ENCODE measurements around the gene PRM1.
"Not testable (repeated sequence)": the region's sequence is repeated elsewhere in the genome, so short reads cannot be mapped to it uniquely, and the experiment has no call there.

Gene PRM1

GRCh38 chr16:11298143-11298900 lies 17.2 kb upstream of the PRM1 start:
- DNase-seq (ENCODE audit: low read depth in 2 of 2), result no peak

DNA sequence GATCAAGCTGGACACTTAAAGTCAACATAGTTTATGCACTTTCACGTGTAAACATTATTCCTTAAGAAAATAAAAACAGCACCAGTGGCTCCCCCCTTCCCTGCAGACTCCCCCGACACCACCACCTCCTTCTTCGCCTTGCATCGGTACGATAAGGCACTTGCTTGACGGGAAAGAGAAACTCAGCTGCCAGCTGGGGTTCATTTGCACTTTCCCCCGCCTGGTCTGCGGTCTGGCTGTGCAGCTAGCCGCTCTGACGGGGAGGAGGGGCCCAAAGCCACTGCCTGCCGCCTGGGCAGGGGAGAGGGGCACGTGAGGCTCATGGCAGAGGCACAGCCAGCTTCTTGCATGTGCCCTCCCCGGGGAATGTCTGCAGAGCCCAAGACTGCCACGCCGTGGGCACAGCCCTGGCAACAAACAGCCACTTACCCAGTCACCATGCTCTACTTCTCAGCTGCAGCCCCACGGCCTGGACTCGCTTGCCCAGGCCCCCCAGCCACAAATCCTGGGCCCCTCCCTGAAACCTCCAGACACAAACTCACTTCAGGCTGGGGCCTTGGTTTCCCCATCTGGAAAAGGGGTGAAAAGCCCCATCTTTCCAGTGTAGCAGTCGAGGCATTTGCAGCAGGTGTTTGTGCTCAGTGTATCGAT lies 16.5 kb upstream of the PRM1 start:
- DNase-seq (ENCODE audit: low read depth in 2 of 2), result peak; percentile 32 to 47

DNA sequence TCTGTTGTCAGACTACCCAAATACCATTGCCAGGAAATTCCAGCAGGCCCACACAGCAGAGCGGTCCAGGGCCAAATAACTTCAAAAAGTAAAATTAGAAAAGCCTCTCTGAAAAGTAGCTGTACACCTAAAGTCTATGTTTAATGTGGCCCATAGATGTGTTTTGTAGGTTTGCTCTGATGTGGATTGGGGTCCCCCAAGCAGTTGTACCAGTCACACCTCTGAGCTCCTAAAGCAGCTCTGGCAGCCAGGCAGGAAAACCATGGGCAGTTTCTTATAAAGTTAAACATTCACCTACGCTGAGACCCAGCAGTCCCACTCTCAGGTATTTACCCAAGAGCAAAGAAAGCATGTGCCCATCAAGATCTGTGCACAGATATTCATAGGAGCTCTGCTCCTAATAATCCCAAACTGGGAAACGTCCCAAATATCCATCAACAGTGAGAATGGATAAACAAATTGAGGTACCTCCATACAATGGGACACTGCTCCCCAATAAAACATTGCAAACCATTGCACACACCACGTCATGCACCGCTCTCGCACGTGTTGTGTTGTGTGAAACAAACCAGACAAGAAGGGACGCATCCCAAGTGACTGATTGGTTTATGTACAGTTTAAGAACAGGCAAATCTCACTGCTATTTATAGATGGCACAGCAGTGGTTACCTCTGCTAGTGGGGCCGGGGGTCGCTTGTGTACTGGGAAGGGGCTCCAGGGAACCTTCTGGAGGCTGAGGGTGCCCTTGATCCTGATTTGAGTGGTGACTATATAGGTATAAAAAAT lies 15.8 kb upstream of the PRM1 start:
- DNase-seq (ENCODE audit: low read depth in 2 of 2), result no peak

- DNase-seq (ENCODE audit: low read depth in 2 of 2), result no peak
Observed at GRCh38 chr16:11296351-11296705, 15.2 kb upstream of the PRM1 start.

- no peak for DNase-seq (ENCODE audit: low read depth in 2 of 2)
Observed at GRCh38 chr16:11295672-11296071, 14.5 kb upstream of the PRM1 start.

- no peak for DNase-seq (ENCODE audit: low read depth in 2 of 2)
Observed at GRCh38 chr16:11292076-11292748, 11.1 kb upstream of the PRM1 start.

DNA sequence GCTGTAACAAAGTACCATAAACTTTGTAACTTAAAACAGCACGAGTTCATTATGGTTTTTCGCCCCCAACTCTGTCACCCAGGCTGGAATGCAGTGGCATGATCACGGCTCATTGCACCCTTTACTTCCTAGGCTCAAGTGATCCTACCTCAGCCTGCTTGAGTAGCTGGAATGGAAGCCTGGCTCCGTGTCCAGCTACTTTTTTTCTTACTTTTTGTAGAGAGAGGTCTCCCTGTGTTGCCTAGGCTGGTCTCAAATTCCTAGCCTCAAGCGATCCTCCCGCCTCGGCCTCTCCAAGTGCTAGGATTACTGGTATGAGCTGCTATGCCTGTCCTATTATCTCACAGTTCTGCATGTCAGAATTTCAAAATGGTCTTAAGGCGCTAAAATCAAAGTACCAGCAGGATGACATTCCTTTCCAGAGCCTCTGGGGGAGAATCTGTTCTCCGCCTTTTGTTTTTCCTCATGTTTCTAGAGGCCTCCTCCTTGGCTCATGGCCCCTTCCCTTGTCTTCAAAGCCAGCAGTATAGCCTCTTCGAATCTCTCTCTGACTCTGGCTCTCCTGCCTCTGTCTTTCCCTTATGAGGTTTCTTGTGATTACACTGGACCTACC lies 10.1 kb upstream of the PRM1 start:
- DNase-seq (ENCODE audit: low read depth in 2 of 2), result no peak

GRCh38 chr16:11290102-11290893 lies 9.2 kb upstream of the PRM1 start:
- DNase-seq (ENCODE audit: low read depth in 2 of 2), result no peak

DNA sequence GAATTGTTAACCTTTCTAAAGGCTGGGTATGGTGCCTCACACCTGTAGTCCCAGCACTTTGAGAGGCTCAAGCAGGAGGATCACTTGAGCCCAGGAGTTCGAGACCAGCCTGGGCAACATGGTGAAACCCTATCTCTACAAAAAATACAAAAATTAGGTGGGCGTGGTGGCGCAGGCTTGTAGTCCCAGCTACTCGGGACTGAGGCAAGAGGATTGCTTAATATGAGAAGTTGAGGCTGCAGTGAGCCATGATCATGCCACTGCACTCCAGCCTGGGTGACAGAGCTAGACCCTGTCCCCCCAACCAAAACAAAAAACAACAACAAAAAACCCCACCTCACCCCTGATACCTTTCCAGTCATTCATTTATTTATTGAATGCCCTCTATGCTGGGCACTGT lies 8.6 kb upstream of the PRM1 start:
- DNase-seq (ENCODE audit: low read depth in 2 of 2), result not testable (repeated sequence)

GRCh38 chr16:11289202-11289601 lies 8.1 kb upstream of the PRM1 start:
- DNase-seq (ENCODE audit: low read depth in 2 of 2), result no peak

DNA sequence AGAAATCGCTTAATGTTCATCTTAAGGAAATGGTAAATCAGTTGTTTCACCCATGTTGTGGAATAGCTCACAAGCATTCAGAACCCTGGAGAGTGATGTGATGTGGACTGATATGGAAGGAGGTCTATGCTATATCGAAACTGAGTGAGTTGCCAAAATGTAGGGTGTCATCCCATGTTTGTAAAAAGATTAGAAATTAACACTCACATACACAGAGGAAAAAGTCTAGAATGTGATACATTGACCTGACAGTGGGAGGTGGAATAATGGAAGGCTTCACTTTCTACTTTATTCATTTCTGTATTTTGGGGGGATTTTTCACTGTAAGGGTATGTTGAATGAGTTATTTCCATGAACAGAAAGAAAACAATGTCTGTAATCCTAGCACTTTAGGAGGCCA lies 4.7 kb upstream of the PRM1 start:
- no peak for DNase-seq (ENCODE audit: low read depth in 2 of 2)

- no peak for DNase-seq (ENCODE audit: low read depth in 2 of 2)
Observed at GRCh38 chr16:11283820-11284248, 2.7 kb upstream of the PRM1 start.

GRCh38 chr16:11278681-11279628 lies 2.2 kb downstream of the PRM1 start:
- no peak for DNase-seq (ENCODE audit: low read depth in 2 of 2)

DNA sequence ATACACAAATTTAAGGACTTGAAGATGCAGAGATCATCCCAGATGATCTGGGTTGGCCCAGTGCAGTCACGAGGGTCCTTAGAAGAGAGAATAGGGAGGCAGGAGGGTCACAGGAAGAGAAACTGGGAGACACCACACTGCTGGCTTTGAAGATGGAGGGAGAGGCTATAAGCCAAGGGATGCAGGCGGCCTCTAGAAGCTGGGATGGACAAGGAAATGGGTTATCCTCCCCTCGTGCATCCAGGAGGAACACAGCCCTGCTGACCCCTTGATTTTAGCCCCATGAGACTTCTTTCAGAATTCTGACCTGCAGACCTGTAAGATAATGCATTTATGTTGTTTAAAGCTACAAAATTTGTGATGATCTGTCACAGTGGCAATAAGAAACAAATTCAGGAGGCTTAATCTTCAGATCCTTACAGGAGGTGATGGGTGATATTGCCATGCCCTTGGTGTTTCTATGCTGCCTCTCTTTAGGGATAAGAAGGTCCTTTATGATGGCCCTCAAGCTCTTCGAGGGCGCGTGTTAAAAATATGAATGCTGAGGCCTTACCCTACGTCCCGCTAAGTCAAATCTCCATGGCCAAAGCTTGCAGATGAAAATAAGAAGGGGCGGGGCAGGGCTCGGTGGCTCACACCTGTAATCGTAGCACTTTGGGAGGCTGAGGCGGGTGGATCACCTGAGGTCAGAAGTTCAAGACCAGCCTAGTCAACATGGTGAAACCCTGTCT lies 3.4 kb downstream of the PRM1 start:
- no peak for DNase-seq (ENCODE audit: low read depth in 2 of 2)

- DNase-seq (ENCODE audit: low read depth in 2 of 2), result no peak
Observed at GRCh38 chr16:11276896-11277593, 4.1 kb downstream of the PRM1 start.

DNA sequence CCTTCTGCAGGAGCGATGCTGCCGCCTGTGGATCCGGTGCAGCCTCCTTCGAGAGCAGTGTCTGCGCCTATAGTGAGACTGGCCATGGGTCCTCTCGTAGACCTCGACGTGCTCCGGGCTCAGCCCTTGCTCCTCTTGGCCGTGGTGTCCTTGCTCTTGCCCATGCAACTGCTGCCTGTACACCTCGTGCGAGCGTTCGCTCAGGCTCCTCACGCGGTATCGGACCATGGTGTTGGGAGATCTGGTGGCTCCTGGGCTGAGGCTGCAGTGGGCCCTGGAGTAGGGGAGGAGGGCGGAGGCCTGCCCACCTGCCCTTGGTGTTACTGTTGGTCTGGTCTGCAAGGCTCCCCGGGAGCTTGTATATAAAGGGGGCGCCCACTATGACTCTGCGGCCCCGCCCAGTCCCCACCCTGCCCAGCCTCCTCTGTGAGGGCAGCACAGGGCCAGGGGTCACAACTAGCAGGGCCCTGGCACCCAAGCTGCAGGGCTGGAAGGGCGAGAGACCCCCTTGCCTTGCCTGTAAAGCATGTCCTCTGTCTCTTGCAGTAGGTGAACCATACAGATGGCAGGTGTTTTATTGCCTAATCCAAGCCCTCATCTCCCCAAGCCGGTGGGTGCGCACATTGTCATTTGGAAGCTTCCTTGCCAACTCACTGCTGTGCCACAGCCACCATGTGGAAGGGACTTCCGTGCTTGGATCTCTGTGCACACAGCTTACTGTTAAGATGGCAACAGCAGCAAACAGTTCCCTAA lies 4.8 kb downstream of the PRM1 start, which contains the start of gene PRM2:
Gene PRM2 (minus strand): TSS at position 338 of the 753 bp plus-strand sequence. CDS start 110 bp downstream, at position 228.
- no peak for DNase-seq (ENCODE audit: low read depth in 2 of 2)

DNA sequence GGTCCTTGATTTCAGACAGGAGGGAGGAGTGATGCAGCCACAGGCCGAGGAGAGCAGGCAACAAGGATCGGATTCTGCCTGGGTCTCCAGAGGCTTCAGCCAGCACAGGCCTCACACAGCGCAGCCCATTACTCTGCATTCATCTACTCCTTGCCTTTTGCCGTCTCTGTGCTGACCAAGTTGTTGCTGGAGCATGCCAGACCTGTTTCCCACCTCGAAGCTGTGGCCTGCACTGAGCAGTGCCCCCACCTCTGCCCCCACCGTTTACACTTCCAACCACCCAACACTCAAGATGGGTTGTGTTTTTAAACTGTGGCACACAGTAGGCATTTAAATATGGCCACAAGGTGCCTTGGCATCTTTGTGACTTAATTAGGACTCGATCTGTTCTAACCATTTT lies 6.2 kb downstream of the PRM1 start:
- DNase-seq (ENCODE audit: low read depth in 2 of 2), result no peak

All from activated CD4-positive, alpha-beta T cell treated with anti-CD3 and anti-CD28 coated beads for 24 hours (primary cell).